C4-2B (cell line): ENCODE data around the gene TGFA.

Experiments used
- H3K27ac ChIP-seq: fragments of 450-650 bp; 2 replicates; pipeline ENCODE4 v1.5.1; 2017
- CTCF ChIP-seq: fragments of 450-650 bp; conservative IDR thresholded peaks from 2 replicates; pipeline ENCODE4 v1.5.1; 2017; ENCODE audit warnings: mild to moderate bottlenecking
- ZFX ChIP-seq: fragments of 450-650 bp; IDR thresholded peaks from 2 replicates; pipeline ENCODE4 v1.6.1; 2017

The TGFA gene

DNA sequence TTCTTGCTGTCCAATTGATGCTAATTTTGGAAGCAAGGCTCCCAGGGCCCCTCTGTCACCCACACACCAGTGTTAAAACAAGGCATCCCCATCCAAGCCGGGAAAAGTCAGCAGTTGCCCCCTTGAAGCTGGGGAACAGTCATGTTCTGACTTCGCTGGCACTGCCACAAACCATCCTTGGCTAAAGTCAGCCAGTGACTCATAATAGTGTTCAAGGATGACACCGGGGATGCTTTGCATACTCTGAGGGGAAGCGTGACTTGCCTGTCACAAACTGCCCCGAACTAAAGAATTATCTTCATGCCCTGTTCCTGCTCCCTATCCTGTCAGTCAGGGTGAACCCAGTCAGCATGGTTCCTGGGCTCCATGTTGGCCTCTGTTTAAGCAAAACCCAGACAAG lies 37.0 kb downstream of the TGFA start:
- TF ChIP-seq ZFX (no peak), CTCF (no peak)
- no peak overlapping the region for H3K27ac ChIP-seq

- no peak overlapping the region for H3K27ac ChIP-seq
- TF ChIP-seq CTCF (no peak), ZFX (no peak)
Measured at GRCh38 chr2:70515938-70516337, 37.7 kb downstream of the TGFA start.

GRCh38 chr2:70514612-70515055 lies 39.0 kb downstream of the TGFA start:
- H3K27ac ChIP-seq = no peak overlapping the region
- no peak for TF ChIP-seq ZFX

DNA sequence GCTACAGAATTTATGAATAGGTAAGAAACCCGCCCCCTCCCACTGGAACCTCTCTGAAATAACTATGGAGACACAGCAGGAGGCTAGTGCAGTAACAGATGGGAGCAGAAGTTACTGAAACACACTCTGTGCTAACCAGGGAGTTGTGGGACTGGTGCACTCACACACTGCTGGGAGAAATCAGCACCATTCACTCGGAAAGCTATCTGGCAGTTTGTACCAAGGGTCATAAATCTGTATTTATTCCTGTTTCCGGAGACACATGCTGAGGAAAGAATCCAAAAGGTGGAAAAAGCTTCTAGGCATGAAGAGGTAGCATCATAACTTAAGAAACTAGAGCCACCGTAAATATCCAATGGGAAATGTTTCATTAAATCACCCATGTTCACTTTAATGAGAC lies 39.9 kb downstream of the TGFA start:
- no peak overlapping the region for H3K27ac ChIP-seq
- TF ChIP-seq CTCF (no peak), ZFX (no peak)

DNA sequence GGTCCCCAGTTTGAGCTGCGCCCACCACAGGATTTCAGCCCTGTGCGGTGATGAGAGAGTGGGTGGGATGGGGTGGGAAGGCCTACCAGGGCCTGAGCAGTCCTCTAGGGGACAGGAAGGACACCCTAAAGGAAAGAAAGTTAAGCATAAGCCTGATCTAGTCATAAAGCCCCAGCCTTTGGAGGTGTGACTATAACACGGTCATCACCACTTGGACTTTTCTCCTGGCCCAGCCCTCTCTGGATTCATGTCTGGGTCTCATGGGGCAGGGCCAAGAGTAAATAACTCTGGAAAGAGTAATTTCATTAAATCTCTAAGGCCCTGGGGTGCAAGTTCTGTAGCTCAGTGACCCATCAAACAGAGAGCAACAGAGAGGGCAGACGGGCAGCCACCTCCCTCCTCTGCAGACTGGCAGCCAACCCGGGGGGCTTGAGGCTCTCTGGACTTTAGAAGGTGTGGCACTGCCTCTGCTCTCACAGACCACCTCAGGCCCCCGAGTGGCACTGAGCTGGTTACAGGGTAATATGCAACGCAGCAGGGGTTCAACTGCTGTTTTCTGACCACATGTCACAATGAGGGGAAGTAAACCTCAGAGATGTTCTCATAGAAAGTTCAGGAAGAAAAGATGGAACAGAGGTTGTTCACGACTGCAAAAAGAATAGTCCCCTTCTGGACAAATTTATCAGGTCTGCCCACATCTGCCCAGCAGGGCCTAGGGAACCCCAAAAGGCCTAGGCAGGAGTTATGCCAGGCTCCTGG lies 41.5 kb downstream of the TGFA start:
- no peak overlapping the region for H3K27ac ChIP-seq
- TF ChIP-seq CTCF = no peak

DNA sequence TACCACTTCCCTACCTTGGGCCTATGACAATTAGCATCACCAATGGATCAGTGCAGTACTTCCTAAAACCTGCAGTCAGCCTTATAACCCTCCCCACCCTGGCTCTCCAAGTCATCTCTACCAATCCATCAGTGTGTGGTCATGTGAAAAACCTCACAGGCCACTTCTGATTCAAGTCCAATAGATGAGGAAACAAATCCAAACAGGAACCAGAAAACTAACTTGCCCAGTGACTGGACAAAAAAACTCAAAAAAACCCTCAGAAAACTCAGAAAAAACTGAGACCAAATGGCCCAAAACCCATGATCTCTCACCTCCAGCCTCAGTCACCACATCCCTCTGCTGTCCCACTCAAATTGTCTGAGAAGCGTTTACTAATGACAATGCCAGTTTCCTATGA lies 43.3 kb downstream of the TGFA start:
- H3K27ac ChIP-seq = no peak overlapping the region
- TF ChIP-seq CTCF (no peak), ZFX (no peak)

- TF ChIP-seq CTCF (no peak), ZFX (no peak)
- no peak overlapping the region for H3K27ac ChIP-seq
Measured at GRCh38 chr2:70509565-70509964, 44.1 kb downstream of the TGFA start.

DNA sequence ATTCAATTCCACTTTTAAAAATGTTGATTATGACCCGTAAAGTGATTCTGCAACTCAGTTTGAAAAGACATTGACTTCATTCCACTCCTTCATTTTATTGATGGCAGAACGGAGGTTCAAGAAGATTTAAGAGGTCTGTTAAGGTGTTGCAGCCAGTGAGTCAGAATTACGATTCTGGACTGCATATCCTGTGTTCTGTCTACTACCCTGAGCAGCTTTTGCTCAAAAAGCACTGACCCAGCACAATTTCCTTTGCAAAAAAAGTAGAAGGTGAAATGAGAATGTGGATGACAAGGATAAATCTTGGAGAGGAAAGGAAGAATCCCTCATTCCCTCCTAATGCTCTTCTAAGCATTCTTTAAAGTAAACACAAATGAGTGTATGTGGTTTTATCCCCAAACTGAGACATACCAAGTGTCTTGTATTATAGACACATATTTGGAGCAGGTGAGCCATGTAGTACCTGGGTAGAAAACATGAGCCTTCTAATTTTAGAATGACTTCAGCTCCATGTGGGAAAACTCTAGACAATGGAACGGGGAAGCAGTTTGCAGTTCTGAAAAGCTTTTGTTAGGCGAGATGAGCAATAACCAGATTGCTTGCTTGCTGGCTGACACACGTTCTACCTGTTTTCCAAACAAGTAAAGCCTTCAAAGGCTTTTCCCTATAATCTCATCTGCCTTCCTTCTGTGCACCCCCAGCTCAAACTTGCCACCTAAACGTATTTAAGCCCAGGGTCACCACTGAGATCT lies 44.7 kb downstream of the TGFA start:
- H3K27ac ChIP-seq = no peak overlapping the region
- TF ChIP-seq ZFX (no peak), CTCF (no peak)
